Panc1 (cell line): Measurements from ENCODE around the gene HUS1. TPM values are rescaled to one million over a fixed set of nuclear protein-coding genes. Genes with fewer than 3 reads are reported as not detected.

Source experiments
- ATAC-seq: fragments of 200-7000 bp; cut with Tn5 transposase; 2 replicates; pipeline ENCODE4 v1.9.1; 2020; ENCODE audit warnings: mild to moderate bottlenecking, moderate library complexity
- BruUV-seq: library from RNA; stranded (reverse); fragments of 400-500 nt; replicated peaks from 2 replicates; lab custom pipeline; 2021; lab: Mats Ljungman, UMichigan
- CTCF ChIA-PET: fragments of 300-600 bp; sonication (Branson Sonifier 250); formaldehyde crosslinking; loops from one replicate; lab custom pipeline; 2022; ENCODE audit warnings: antibody characterized with exemption; lab: Charles Lee
- POLR2A ChIA-PET: fragments of 300-600 bp; sonication (Branson Sonifier 250); formaldehyde crosslinking; loops from one replicate; lab custom pipeline; 2022; ENCODE audit warnings: antibody characterized with exemption; lab: Charles Lee
- DNase-seq: peaks from one replicate; pipeline ENCODE4 v3.0.0-alpha.2; 2010; ENCODE audit warnings: low read depth, low spot score
- H3K27ac ChIP-seq: 2 replicates; pipeline ENCODE4 v1.5.1; 2011; ENCODE audit warnings: mild to moderate bottlenecking, low read length, inconsistent platforms
- H3K27me3 ChIP-seq: fragments of 200-500 bp; sonication (Bioruptor generic); 2 replicates; pipeline ENCODE4 v1.6.0; 2014; ENCODE audit warnings: low read length, inconsistent platforms; ENCODE audit not compliant: control insufficient read depth, insufficient read depth
- H3K36me3 ChIP-seq: fragments of 200-500 bp; sonication (Bioruptor generic); 2 replicates; pipeline ENCODE4 v1.5.1; 2014; ENCODE audit warnings: inconsistent platforms, mild to moderate bottlenecking, low read length, moderate library complexity; ENCODE audit not compliant: control insufficient read depth, insufficient read depth
- H3K4me1 ChIP-seq: 2 replicates; pipeline ENCODE4 v1.5.1; 2011; ENCODE audit warnings: inconsistent platforms, mild to moderate bottlenecking, low read length, moderate library complexity; ENCODE audit not compliant: control insufficient read depth, insufficient read depth
- H3K4me3 ChIP-seq, 2 experiments: 2 replicates each; pipeline ENCODE4 v1.5.1; 2011 to 2012; ENCODE audit warnings: low read depth in 2 of 2, low read length in 2 of 2, mild to moderate bottlenecking in 2 of 2, inconsistent platforms in 1 of 2, moderate library complexity in 1 of 2
- H3K9me3 ChIP-seq: fragments of 200-500 bp; sonication (Bioruptor generic); 2 replicates; pipeline ENCODE4 v1.5.1; 2014; ENCODE audit warnings: low read depth, mild to moderate bottlenecking, inconsistent platforms, low read length, moderate library complexity; ENCODE audit not compliant: control insufficient read depth, insufficient read depth
- CTCF ChIP-seq: fragments of 450-650 bp; IDR thresholded peaks from 2 replicates; pipeline ENCODE4 v1.5.1; 2017; ENCODE audit warnings: mild to moderate bottlenecking
- REST ChIP-seq, 2 experiments: IDR thresholded peaks; 2 replicates each; pipeline ENCODE4 v1.6.1; 2011 to 2012; ENCODE audit warnings: low read depth in 2 of 2, control low read depth in 1 of 2, low read length in 1 of 2, mild to moderate bottlenecking in 1 of 2, moderate library complexity in 1 of 2; ENCODE audit not compliant: insufficient read depth in 1 of 2
- SIN3A ChIP-seq: IDR thresholded peaks from 2 replicates; pipeline ENCODE4 v1.6.1; 2012; ENCODE audit warnings: low read depth, mild to moderate bottlenecking, low read length, moderate library complexity, borderline replicate concordance; ENCODE audit not compliant: insufficient read depth
- TCF7L2 ChIP-seq: IDR thresholded peaks from 2 replicates; pipeline ENCODE4 v1.6.1; 2011; ENCODE audit warnings: mild to moderate bottlenecking, low read depth, low read length, inconsistent platforms
- in situ Hi-C: cut with HindIII; loops from 2 replicates; pipeline ENCODE4 v1.10.0; 2016; ENCODE audit warnings: low sequenced_read_pairs, low pct_unique_long_range_greater_than_20kb
- intact Hi-C: fragments of 100-400 bp; cut with micrococcal nuclease; formaldehyde crosslinking; loops from one replicate; pipeline ENCODE4 v1.10.0; 2022; ENCODE audit not compliant: unreplicated experiment
- total RNA-seq: library from RNA; stranded (reverse); gene quantifications from one replicate; pipeline ENCODE4 v1.2.1, GENCODE V29; 2021; ENCODE audit not compliant: unreplicated experiment

Gene HUS1
- total RNA-seq, 1 experiment from 2014 or later: 72.7 TPM

- Histone ChIP-seq H3K4me1 (no peaks in the 10 kb centered on the region), H3K36me3 (no peaks in the 10 kb centered on the region), H3K27ac (no peak overlapping the region), H3K27me3 (no peaks in the 10 kb centered on the region), H3K9me3 (peaks cover 8% of the 10 kb centered on the region; the same call in 1 of the 2 replicates), H3K4me3 (no peak overlapping the region)
- in situ Hi-C loops: no loop called here
- no peak for TF ChIP-seq REST (IDR thresholded peaks at IDR 0.05; ENCODE audit: insufficient read depth in 1 of 2, low read depth in 2 of 2, low read length in 1 of 2)
- TF ChIP-seq SIN3A: no peak
- TF ChIP-seq TCF7L2: no peak
- no peak for TF ChIP-seq CTCF
- intact Hi-C loops: no loop called here
- BruUV-seq: no TSS peak
- CTCF ChIA-PET: no interaction called here
- no peak for DNase-seq
- ATAC-seq: peak; percentile 76; the same call in 1 of the 2 replicates
- POLR2A ChIA-PET: no interaction called here
Observed at GRCh38 chr7:48025624-48026023, 46.2 kb upstream of the HUS1 start.

- ATAC-seq (no peak), DNase-seq (no peak)
- no peak for TF ChIP-seq CTCF
- TF ChIP-seq REST (IDR thresholded peaks at IDR 0.05; ENCODE audit: insufficient read depth in 1 of 2, low read depth in 2 of 2, low read length in 1 of 2): no peak
- TF ChIP-seq SIN3A: no peak
- TF ChIP-seq TCF7L2: no peak
- Histone ChIP-seq H3K4me3 (no peak overlapping the region), H3K9me3 (no peaks in the 10 kb centered on the region), H3K4me1 (no peaks in the 10 kb centered on the region), H3K27ac (no peak overlapping the region), H3K27me3 (no peaks in the 10 kb centered on the region), H3K36me3 (no peaks in the 10 kb centered on the region)
- POLR2A ChIA-PET: no interaction called here
- BruUV-seq: no TSS peak
- CTCF ChIA-PET: interaction anchor here (0.7 kb wide), 1 partner anchor 12 kb away, joined by 5 read pairs; no protein-coding TSS in a partner anchor
- intact Hi-C loops (no loop called here), in situ Hi-C loops (no loop called here)
Observed at GRCh38 chr7:48017674-48018073, 38.3 kb upstream of the HUS1 start.
